ENCODE results near the gene PRSS56.

DNA sequence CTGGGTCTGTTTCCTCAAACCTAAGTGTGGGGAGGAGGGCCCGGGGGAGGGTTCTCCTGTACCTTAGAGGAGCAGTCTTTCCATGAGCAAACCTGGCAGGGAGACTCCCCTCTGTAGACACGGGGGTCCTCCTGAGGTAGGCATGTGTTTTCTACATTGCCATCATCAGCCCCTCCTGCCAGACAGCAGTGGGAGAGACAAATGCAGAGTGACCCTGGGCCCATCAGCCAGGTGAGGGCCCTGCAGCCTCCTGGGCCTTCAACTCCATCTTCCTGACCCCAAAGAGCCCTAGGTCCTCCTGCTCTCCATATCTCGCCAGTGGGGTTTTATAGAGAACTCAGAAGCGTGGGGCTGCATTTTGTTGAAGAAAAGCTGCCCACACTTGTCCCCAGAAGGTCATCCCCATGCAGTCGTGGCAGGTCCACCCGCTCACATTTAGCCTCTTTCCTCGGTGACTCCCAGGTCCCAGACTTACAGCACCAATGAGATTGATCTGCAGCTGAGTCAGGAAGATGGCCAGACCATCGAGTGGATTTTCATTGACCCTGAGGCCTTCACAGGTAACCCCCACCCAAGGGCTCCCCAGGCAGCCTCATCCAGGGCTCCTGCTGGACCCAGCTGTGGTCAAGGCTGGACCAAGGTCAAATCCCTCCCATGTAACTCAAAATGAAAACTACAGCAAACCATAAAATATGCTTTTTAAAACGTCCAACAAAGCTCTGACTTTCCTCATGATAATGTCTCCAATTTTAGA, 21.9 kb downstream of the PRSS56 start:
- TF ChIP-seq, protein P1, sequence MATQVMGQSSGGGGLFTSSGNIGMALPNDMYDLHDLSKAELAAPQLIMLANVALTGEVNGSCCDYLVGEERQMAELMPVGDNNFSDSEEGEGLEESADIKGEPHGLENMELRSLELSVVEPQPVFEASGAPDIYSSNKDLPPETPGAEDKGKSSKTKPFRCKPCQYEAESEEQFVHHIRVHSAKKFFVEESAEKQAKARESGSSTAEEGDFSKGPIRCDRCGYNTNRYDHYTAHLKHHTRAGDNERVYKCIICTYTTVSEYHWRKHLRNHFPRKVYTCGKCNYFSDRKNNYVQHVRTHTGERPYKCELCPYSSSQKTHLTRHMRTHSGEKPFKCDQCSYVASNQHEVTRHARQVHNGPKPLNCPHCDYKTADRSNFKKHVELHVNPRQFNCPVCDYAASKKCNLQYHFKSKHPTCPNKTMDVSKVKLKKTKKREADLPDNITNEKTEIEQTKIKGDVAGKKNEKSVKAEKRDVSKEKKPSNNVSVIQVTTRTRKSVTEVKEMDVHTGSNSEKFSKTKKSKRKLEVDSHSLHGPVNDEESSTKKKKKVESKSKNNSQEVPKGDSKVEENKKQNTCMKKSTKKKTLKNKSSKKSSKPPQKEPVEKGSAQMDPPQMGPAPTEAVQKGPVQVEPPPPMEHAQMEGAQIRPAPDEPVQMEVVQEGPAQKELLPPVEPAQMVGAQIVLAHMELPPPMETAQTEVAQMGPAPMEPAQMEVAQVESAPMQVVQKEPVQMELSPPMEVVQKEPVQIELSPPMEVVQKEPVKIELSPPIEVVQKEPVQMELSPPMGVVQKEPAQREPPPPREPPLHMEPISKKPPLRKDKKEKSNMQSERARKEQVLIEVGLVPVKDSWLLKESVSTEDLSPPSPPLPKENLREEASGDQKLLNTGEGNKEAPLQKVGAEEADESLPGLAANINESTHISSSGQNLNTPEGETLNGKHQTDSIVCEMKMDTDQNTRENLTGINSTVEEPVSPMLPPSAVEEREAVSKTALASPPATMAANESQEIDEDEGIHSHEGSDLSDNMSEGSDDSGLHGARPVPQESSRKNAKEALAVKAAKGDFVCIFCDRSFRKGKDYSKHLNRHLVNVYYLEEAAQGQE (IDR thresholded peaks at IDR 0.05; ENCODE audit: insufficient read depth in 1 of 2, low read depth in 2 of 2, low read length in 1 of 2): no peak
- no peak for TF ChIP-seq SIN3A (IDR thresholded peaks at IDR 0.05; ENCODE audit: borderline replicate concordance, insufficient read depth, low read depth, low read length)
- TF ChIP-seq, protein P2, sequence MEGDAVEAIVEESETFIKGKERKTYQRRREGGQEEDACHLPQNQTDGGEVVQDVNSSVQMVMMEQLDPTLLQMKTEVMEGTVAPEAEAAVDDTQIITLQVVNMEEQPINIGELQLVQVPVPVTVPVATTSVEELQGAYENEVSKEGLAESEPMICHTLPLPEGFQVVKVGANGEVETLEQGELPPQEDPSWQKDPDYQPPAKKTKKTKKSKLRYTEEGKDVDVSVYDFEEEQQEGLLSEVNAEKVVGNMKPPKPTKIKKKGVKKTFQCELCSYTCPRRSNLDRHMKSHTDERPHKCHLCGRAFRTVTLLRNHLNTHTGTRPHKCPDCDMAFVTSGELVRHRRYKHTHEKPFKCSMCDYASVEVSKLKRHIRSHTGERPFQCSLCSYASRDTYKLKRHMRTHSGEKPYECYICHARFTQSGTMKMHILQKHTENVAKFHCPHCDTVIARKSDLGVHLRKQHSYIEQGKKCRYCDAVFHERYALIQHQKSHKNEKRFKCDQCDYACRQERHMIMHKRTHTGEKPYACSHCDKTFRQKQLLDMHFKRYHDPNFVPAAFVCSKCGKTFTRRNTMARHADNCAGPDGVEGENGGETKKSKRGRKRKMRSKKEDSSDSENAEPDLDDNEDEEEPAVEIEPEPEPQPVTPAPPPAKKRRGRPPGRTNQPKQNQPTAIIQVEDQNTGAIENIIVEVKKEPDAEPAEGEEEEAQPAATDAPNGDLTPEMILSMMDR (IDR thresholded peaks at IDR 0.05): no peak
